ENCODE results near the gene KIF17.

The KIF17 gene

DNA sequence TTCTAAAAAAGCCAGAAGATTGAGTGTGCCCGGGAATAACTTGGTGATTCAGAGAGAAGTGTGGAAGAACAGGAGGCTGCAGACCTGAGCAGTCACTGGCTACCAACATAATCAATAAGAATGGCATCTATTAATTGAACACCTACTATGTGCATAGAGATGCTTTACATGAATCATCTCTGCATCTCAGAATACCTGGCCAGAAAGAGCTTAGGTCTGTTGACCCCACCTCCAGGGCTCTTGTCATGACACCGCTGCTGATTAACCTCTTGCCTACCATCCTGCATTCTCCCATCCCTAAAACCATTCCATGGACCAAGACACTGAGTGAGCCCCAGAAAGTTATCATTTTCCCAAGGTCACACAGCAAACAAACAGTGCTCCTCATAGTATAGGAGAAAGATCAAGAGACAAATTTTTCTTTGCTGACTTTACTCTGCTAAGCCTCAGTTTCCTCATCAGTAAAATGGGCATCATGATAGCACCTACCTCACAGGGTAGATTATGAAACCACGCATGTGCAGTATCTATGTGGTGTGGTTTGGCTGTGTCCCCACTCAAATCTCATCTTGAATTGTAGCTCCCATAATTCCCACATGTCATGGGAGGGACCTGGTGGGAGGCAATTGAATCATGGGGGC is 100.8 kb downstream of the KIF17 start:
- no peak for DNase-seq

DNA sequence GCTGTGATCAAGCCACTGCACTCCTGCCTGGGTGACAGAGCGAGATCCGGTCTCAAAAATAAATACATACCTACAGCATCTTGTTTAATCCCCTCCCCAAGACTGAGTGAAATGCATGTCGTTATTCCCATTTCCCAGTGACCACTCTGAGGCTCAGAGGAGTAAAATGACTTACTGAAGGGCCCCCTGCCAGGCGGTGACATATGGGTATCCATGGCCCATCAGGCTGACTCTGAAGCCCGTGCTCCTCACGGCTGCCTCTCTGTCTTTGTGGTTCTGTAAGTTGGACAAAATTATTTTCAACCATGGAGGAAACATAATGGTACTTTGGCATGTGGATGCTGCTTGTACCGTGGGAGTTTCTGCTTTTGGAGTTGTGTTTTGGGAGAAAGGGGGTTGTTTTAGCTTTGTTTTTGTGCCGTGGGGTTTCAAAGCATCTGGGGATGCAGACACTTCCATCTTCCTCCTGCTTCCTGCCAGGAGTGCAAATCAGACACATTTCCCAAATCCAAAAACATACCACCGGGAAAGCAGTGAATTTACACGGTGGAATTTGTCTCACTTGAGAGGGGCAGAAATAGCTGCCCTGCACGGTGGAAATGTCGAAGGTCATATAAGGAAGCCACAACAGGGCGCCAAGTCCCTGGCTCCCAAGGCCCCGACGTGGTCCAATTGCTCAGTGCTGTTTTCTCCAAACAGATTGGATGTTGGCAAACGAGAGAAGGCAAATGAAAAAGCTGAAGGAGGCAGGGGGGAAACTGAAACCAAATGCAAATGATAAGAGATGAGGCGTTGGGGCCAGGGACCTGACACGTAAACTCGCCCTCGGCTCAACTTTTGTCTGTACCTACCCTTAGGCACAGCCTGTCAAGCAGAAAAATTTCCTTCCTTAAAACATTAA is 101.6 kb downstream of the KIF17 start:
- DNase-seq = no peak

DNA sequence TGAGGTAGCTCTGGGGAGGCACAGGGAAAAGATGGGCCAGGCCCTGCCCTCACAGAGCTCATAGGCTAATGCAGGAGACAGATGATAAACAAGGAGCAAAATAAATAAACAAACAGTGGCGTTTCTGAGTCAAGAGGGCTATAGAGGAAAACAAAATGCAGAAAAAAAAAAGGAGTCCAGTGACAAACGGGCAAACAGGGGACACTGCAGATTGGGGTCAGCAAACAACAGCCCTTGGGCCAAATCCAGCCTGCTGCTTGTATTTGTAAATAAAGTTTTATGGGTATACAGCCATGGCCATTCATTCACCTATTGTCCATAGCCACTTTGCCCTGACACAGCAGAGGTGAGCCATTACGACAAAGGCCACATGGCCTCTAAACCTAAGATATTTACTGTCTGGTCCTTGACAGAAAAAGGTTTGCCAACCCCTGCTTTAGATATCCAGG is 103.7 kb downstream of the KIF17 start:
- DNase-seq = no peak

Measured in effector CD8-positive, alpha-beta T cell (primary cell).